HFFc6 (cell line): ENCODE results near the gene CCL4L2. TPM values are rescaled to one million over a fixed set of nuclear protein-coding genes. Genes with fewer than 3 reads are reported as not detected.
"Not testable (repeated sequence)": the region's sequence is repeated elsewhere in the genome, so short reads cannot be mapped to it uniquely, and the experiment has no call there.

Source experiments
- DNase-seq: peaks from one replicate; pipeline ENCODE4 v3.0.0-alpha.2; 2018
- H3K27ac Mint-ChIP-seq: 2 replicates; pipeline ENCODE4 v1.8.0; 2020; ENCODE audit warnings: mild to moderate bottlenecking, mixed read lengths
- H3K27me3 Mint-ChIP-seq: 2 replicates; pipeline ENCODE4 v1.8.0; 2021; ENCODE audit warnings: mild to moderate bottlenecking, moderate library complexity, mixed read lengths; ENCODE audit not compliant: insufficient read depth
- H3K36me3 Mint-ChIP-seq: 2 replicates; pipeline ENCODE4 v1.8.0; 2021; ENCODE audit warnings: low read depth, mixed read lengths
- H3K4me1 Mint-ChIP-seq: 2 replicates; pipeline ENCODE4 v1.8.0; 2020; ENCODE audit warnings: low read depth, mixed read lengths
- H3K4me3 Mint-ChIP-seq: 2 replicates; pipeline ENCODE4 v1.8.0; 2020; ENCODE audit warnings: mild to moderate bottlenecking, moderate library complexity, mixed read lengths
- H3K9me3 Mint-ChIP-seq: 2 replicates; pipeline ENCODE4 v1.8.0; 2020; ENCODE audit warnings: mild to moderate bottlenecking, mixed read lengths
- total RNA-seq, 6 experiments: library from RNA; stranded (reverse); fragmentation: NEBNext Ultra II Directional; extraction: Animal tissue kit (Norgen Biotek cat#: 25700); gene quantifications; 2 replicates in 1 of 6; 3 replicates in 5 of 6; pipeline ENCODE4 v1.2.3, GENCODE V29; 2021
- TF ChIP-seq, protein P1 (sequence below): fragments of 200-600 bp; sonication (generic); IDR thresholded peaks from 2 replicates; pipeline ENCODE4 v1.5.0; 2021; ENCODE audit warnings: antibody characterized with exemption, mild to moderate bottlenecking

The CCL4L2 gene
- total RNA-seq, 6 experiments from 2014 or later = not detected

DNA sequence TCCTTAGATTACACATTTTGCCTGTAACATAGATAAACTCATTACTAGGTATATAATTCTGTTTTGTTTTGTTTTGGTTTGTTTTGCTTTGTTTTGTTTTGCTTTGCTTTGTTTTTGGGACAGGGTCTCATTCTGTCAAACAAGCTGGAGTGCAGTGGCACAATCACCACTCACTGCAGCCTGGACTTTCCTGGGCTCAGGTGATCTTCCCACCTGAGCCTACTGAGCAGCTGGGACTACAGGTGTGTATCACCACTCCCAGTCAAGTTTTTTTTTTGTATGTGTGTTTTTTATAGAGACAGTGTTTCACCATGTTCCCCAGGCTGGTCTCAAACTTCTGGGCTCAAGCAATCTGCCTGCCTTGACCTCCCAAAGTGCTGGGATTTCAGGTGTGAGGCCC lies 1.3 kb upstream of the CCL4L2 start:
- Mint-ChIP-seq H3K4me1 (no peaks in the 10 kb centered on the region), H3K9me3 (no peaks in the 10 kb centered on the region), H3K27ac (no peak overlapping the region), H3K27me3 (peaks cover 3% of the 10 kb centered on the region), H3K36me3 (no peaks in the 10 kb centered on the region), H3K4me3 (no peak overlapping the region)
- TF ChIP-seq, protein P1, sequence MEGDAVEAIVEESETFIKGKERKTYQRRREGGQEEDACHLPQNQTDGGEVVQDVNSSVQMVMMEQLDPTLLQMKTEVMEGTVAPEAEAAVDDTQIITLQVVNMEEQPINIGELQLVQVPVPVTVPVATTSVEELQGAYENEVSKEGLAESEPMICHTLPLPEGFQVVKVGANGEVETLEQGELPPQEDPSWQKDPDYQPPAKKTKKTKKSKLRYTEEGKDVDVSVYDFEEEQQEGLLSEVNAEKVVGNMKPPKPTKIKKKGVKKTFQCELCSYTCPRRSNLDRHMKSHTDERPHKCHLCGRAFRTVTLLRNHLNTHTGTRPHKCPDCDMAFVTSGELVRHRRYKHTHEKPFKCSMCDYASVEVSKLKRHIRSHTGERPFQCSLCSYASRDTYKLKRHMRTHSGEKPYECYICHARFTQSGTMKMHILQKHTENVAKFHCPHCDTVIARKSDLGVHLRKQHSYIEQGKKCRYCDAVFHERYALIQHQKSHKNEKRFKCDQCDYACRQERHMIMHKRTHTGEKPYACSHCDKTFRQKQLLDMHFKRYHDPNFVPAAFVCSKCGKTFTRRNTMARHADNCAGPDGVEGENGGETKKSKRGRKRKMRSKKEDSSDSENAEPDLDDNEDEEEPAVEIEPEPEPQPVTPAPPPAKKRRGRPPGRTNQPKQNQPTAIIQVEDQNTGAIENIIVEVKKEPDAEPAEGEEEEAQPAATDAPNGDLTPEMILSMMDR = no peak
- DNase-seq = no peak

DNA sequence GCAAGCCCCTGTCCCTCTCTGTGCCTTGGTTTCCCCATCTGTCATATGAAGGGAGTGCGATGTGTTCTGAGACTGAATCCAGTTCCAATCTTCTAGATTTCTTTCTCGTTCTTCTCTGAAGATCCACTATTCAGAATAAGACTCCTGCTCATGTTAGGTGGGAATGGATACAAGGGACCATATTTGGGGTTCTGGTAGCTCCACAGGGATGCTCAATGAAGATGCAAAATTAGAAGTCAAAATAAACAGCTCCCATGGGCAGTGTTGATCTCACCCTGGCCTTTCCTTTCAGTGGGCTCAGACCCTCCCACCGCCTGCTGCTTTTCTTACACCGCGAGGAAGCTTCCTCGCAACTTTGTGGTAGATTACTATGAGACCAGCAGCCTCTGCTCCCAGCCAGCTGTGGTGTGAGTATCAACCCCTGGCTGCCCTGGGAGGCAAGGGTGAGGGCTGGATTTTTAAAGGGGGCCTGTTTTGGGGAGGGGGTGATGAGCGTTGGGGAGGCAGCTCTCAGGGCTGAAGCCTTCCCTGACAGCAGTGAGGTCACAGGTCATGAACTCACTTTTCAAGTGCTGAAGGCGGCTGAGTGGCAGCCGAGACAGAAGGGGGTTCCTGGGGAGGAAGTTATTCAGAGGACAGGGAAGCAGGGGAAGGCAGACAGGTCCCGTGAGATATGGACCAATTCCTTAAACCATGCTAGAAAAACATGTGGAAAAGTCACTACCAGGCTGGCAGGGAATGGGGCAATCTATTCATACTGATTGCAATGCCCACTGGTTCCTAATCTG lies 815 bp downstream of the CCL4L2 start:
- H3K27ac Mint-ChIP-seq, DNase-seq, H3K27me3 Mint-ChIP-seq, H3K9me3 Mint-ChIP-seq, H3K4me3 Mint-ChIP-seq, H3K36me3 Mint-ChIP-seq, H3K4me1 Mint-ChIP-seq: not testable (repeated sequence)

DNA sequence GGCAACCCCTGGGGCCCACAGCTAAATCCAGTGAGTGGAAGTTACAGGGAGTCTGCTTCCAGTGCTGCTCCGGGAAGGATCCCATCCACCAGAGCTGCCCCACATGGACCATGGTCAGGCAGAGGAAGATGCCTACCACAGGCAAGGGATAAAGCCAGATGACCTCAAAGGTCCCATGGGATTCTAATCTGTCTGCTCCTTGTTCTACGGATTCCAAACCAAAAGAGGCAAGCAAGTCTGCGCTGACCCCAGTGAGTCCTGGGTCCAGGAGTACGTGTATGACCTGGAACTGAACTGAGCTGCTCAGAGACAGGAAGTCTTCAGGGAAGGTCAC lies 1.4 kb downstream of the CCL4L2 start:
- no peaks in the 10 kb centered on the region for H3K4me1 Mint-ChIP-seq

DNA sequence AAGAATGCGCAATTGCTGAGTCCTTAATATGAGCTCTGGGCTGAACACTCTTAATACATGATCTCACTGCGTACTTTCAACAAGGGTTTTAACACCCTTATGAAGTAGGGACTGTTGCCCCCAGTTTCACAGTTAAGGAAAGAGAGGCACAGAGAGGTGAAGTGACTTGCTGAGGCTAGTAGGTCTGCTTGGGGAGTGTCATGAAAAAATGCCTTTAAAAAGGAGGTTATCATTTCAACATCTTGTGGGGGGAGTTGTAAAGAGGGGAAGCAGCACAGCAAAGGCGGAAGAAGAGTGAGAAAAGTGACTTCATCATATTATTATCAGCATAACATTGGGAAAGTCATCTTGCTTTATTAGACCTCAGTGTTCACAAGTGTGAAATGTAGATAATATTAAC lies 2.1 kb downstream of the CCL4L2 start:
- Mint-ChIP-seq H3K4me1 (no peaks in the 10 kb centered on the region), H3K27me3 (peaks cover 3% of the 10 kb centered on the region), H3K4me3 (no peak overlapping the region), H3K9me3 (no peaks in the 10 kb centered on the region), H3K27ac (no peak overlapping the region), H3K36me3 (no peaks in the 10 kb centered on the region)
- no peak for DNase-seq
- TF ChIP-seq, protein P1 = no peak

More for the DNA sequence above, 1.4 kb downstream of the CCL4L2 start:
- TF ChIP-seq, protein P1 = no peak
- H3K4me3 Mint-ChIP-seq = no peak overlapping the region
- H3K9me3 Mint-ChIP-seq = no peaks in the 10 kb centered on the region
- H3K27ac Mint-ChIP-seq = no peak overlapping the region
- no peaks in the 10 kb centered on the region for H3K36me3 Mint-ChIP-seq
- DNase-seq = no peak
- peaks cover 3% of the 10 kb centered on the region for H3K27me3 Mint-ChIP-seq

DNA sequence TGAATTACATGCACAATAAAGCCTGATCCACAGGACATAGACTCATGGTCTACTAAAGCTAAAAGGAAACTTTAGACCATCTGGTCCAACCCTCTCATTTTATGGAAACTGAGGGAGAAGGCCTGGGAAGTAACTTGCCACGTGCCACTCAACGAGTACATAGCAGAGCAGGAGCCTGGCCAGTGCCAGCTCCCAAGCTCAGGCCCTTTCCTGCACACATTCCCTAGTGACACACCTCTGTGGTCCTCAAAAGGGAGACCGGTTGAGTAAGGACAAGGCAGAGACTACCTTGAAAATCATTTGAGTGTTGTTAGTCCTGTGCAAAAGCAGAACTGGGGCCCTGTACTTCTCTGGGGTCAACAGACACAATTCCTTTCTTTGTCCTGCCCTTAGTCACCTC lies 2.8 kb downstream of the CCL4L2 start:
- H3K27ac Mint-ChIP-seq = no peak overlapping the region
- no peak for DNase-seq
- no peak overlapping the region for H3K4me3 Mint-ChIP-seq
- H3K4me1 Mint-ChIP-seq = no peaks in the 10 kb centered on the region
- peaks cover 6% of the 10 kb centered on the region for H3K27me3 Mint-ChIP-seq
- TF ChIP-seq, protein P1 = no peak
- peaks cover 4% of the 10 kb centered on the region; the same call in 1 of the 2 replicates for H3K36me3 Mint-ChIP-seq
- peaks cover 6% of the 10 kb centered on the region; the same call in 1 of the 2 replicates for H3K9me3 Mint-ChIP-seq

DNA sequence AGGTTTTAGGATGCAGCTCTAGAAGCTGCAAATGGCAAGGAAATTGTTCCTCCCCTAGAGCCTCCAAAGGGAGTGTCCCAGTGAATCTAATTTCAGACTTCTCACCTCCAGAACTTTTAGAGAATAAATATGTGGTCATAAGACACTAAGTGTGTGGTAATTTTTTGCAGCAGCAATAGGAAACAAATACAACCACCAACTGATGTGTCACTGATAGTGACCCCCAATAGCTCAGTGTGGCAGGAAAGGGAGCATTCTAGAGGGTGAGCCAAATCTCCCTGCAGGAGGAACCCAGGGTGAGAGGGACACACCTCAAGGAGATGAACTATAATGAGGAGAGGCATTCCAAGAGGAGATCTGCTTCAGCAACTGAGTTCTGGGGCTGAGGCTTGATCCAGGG lies 4.1 kb downstream of the CCL4L2 start:
- H3K27me3 Mint-ChIP-seq = peaks cover 4% of the 10 kb centered on the region
- peaks cover 12% of the 10 kb centered on the region; the same call in 1 of the 2 replicates for H3K9me3 Mint-ChIP-seq
- TF ChIP-seq, protein P1 = no peak
- H3K36me3 Mint-ChIP-seq = peaks cover 10% of the 10 kb centered on the region; the same call in 1 of the 2 replicates
- no peak for DNase-seq
- H3K27ac Mint-ChIP-seq = no peak overlapping the region
- H3K4me3 Mint-ChIP-seq = no peak overlapping the region
- H3K4me1 Mint-ChIP-seq = no peaks in the 10 kb centered on the region

DNA sequence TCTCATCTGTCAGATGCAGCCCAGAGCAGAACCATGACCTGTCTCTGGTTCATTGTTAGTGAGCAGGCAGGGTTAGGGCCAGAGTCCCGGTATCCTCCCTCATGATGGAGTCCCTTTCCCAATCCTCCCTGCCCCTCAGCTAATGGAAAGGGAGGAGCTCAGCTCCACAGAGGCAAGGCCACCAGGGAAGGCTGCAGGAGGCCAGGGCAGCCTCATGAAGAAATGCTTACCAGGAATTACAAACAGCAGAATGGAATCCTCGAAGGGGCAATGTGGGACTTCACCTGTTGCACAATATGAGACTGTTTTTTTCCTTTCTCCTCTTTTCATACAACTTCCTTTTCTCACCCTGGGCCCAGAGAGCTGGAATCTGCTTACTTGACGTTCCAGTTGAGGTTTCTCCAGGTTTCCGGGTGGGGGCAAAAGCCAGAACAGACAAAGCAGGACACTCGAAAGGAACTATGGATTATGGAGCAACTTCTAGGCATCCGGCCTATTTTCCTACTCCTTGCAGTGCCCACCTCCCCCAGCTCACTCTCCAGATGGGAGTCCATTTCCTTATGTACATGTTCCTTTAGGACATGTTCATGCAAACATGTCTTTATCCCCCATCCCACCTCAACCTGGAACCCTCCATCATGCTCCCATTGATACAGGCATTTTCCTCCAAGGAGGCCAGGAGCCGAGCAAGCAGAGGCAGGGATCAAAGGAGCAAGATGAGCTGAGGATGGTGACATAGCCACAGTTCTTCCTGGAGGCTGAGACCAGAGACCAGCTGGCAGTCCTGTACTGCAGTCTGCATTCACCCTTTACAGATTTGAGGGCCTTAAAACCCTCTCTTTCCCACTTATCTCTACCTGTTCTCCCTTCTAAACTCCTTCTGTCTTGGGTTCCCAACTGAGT lies 4.8 kb downstream of the CCL4L2 start:
- H3K9me3 Mint-ChIP-seq = peaks cover 12% of the 10 kb centered on the region; the same call in 1 of the 2 replicates
- not testable (repeated sequence) for H3K4me1 Mint-ChIP-seq, H3K27me3 Mint-ChIP-seq, H3K27ac Mint-ChIP-seq, DNase-seq, H3K4me3 Mint-ChIP-seq, H3K36me3 Mint-ChIP-seq

DNA sequence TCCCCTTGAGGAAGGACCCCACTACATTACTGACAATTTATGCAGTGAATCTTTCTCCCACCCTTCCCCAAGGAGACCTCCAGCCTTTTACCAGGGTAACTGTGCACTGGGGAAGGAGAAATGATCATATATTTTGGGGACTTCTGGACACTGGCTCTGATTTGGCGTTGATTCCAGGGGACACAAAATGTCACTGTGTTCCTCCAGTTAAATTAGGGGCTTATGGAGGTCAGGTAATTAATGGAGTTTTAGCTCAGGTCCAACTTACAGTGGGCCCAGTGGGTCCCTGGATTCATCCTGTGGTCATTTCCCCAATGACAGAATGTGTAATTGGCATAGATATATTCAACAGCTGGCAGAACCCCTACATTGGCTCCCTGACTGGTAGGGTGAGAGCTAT lies 8.7 kb downstream of the CCL4L2 start:
- not testable (repeated sequence) for H3K4me1 Mint-ChIP-seq, H3K36me3 Mint-ChIP-seq, DNase-seq, H3K27me3 Mint-ChIP-seq, H3K4me3 Mint-ChIP-seq, H3K27ac Mint-ChIP-seq
- peaks cover 12% of the 10 kb centered on the region; the same call in 1 of the 2 replicates for H3K9me3 Mint-ChIP-seq
